ENCODE measurements around the gene C19orf73.

The C19orf73 gene

DNA sequence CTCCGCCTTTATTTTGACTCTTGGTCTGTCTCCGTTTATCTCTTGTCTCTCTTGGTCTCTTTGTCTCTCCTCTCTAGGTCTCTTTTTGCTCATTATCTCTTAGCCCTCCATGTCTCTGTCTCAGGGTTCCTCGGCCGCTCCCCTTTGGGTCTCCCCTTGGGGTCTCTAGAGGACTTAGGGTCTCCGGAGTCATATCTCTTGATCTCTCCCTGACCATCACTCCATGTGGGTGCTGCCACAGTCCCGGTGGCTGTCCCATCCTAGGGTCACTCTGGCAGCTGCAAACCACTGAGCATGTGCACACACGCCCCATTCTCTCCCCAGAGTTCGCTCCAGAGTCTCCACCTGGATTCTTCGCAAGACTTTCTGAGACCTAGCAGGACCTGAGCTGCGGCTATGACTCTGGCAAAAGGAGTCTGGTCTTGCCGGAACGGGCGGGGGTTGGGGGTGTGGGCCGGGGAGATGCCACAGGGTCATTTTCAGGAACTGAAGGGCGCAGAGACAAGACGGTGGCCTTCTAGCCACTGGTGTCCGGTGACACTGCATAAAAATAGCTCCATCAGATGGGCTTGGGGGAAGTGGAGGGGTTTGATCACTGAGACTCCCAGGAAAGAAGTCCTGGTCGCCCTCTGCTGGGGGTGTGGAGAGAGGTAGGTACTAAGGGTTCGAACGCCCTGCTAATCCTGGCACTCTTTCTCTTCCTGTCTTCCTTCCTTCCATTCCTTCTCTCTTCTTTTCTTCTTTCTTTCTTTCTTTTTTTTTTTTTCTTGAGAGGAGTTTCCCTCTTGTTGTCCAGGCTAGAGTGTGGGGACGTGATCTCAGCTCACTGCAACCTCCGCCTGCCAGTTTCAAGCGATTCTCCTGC, 45.2 kb downstream of the C19orf73 start:
- TF ChIP-seq EZH2phosphoT487 (IDR thresholded peaks at IDR 0.05; ENCODE audit: borderline replicate concordance): no peak
- TF ChIP-seq, protein P1, sequence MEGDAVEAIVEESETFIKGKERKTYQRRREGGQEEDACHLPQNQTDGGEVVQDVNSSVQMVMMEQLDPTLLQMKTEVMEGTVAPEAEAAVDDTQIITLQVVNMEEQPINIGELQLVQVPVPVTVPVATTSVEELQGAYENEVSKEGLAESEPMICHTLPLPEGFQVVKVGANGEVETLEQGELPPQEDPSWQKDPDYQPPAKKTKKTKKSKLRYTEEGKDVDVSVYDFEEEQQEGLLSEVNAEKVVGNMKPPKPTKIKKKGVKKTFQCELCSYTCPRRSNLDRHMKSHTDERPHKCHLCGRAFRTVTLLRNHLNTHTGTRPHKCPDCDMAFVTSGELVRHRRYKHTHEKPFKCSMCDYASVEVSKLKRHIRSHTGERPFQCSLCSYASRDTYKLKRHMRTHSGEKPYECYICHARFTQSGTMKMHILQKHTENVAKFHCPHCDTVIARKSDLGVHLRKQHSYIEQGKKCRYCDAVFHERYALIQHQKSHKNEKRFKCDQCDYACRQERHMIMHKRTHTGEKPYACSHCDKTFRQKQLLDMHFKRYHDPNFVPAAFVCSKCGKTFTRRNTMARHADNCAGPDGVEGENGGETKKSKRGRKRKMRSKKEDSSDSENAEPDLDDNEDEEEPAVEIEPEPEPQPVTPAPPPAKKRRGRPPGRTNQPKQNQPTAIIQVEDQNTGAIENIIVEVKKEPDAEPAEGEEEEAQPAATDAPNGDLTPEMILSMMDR (conservative IDR thresholded peaks at IDR 0.05; ENCODE audit: low read length): peak; percentile 46
- H3K9ac ChIP-seq (ENCODE audit: low read depth, low read length, poor library complexity, severe bottlenecking): no peak overlapping the region
- H2AFZ ChIP-seq (ENCODE audit: low read length): no peak overlapping the region
- H3F3A ChIP-seq (ENCODE audit: low read depth): no peaks in the 10 kb centered on the region
- no peaks in the 10 kb centered on the region for H3K4me1 ChIP-seq (ENCODE audit: insufficient read depth, low read length, poor library complexity, severe bottlenecking)
- H3K9me3 ChIP-seq (ENCODE audit: insufficient read depth, low read depth, low read length): no peaks in the 10 kb centered on the region
- H3K4me3 ChIP-seq (ENCODE audit: low read length, poor library complexity, severe bottlenecking): no peak overlapping the region
- no peaks in the 10 kb centered on the region for H3K9me2 ChIP-seq (replicated peaks; ENCODE audit: low read depth, low read length)
- H3K36me3 ChIP-seq (ENCODE audit: insufficient read depth, low read length): no peaks in the 10 kb centered on the region
- H3K79me2 ChIP-seq (ENCODE audit: insufficient read depth, low read length): no peaks in the 10 kb centered on the region
- H4K20me1 ChIP-seq (ENCODE audit: insufficient read depth, low read length, poor library complexity, severe bottlenecking): no peaks in the 10 kb centered on the region
- no peak overlapping the region for H3K4me2 ChIP-seq (ENCODE audit: low read depth, low read length, poor library complexity, severe bottlenecking)
- no peaks in the 10 kb centered on the region for H3K27me3 ChIP-seq (ENCODE audit: insufficient read depth, low read length, poor library complexity, severe bottlenecking)

DNA sequence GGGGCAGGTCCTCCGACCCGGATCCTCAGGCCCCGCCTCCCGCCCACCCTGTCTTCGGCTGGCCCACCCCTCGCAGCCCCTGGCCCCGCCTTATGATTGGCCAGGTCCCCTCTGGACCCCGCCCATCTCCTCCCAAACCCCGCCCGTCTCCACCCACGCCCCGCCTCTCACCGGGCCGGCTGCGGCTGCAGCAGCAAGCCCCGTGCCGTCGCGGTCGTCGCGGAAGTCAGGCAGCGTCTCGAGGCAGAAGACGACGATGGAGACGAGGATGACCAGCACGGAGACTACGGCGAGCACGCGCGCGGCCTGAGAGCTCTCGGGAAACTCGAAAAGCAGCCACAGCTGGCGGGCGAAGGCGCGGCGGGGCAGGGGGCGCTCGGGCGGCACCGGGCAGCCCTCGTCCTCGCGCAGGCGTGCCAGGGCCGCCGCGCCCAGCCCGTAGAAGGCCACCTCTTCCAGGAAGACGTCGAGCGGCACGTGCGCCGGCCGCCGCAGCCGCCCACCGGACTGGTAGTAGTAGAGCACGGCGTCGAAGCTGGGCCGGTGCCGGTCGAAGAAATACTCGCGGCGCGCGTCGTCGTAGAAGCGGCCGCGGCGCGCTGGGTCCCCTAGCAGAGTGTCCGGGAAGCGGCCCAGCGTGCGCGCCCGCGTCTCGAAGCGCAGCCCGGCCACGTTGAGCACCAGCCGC, 46.9 kb downstream of the C19orf73 start:
- Histone ChIP-seq H4K20me1 (ENCODE audit: insufficient read depth, low read length, poor library complexity, severe bottlenecking) (no peaks in the 10 kb centered on the region), H3K27me3 (ENCODE audit: insufficient read depth, low read length, poor library complexity, severe bottlenecking) (no peaks in the 10 kb centered on the region), H3F3A (ENCODE audit: low read depth) (no peaks in the 10 kb centered on the region), H3K4me2 (ENCODE audit: low read depth, low read length, poor library complexity, severe bottlenecking) (no peak overlapping the region), H3K4me1 (ENCODE audit: insufficient read depth, low read length, poor library complexity, severe bottlenecking) (no peaks in the 10 kb centered on the region), H3K79me2 (ENCODE audit: insufficient read depth, low read length) (no peaks in the 10 kb centered on the region), H3K4me3 (ENCODE audit: low read length, poor library complexity, severe bottlenecking) (no peak overlapping the region), H3K9me2 (replicated peaks; ENCODE audit: low read depth, low read length) (no peaks in the 10 kb centered on the region), H3K9ac (ENCODE audit: low read depth, low read length, poor library complexity, severe bottlenecking) (no peak overlapping the region), H3K36me3 (ENCODE audit: insufficient read depth, low read length) (no peaks in the 10 kb centered on the region), H3K9me3 (ENCODE audit: insufficient read depth, low read depth, low read length) (no peaks in the 10 kb centered on the region), H2AFZ (ENCODE audit: low read length) (no peak overlapping the region)
- TF ChIP-seq, protein P1 (conservative IDR thresholded peaks at IDR 0.05; ENCODE audit: low read length): no peak
- TF ChIP-seq EZH2phosphoT487 (IDR thresholded peaks at IDR 0.05; ENCODE audit: borderline replicate concordance): no peak

DNA sequence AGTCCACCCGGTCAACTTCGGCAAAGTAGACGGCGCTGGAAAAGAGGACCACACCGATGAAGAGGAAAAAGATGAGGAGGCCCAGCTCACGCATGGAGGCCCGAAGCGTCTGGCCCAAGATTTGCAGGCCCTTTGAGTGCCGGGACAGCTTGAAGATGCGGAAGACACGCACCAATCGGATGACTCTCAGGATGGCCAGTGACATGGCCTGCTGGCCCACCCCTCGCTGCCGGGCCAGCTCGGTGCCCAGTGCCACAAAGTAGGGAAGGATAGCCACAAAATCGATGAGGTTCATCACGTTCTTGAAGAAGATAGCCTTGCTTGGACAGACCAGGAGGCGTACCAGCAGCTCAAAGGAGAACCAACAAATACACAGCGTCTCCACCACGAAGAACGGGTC, 48.5 kb downstream of the C19orf73 start:
- Histone ChIP-seq H3K4me3 (ENCODE audit: low read length, poor library complexity, severe bottlenecking) (no peak overlapping the region), H3K9me3 (ENCODE audit: insufficient read depth, low read depth, low read length) (no peaks in the 10 kb centered on the region), H3K9me2 (replicated peaks; ENCODE audit: low read depth, low read length) (no peaks in the 10 kb centered on the region), H3K36me3 (ENCODE audit: insufficient read depth, low read length) (no peaks in the 10 kb centered on the region), H3K4me1 (ENCODE audit: insufficient read depth, low read length, poor library complexity, severe bottlenecking) (no peaks in the 10 kb centered on the region), H3K27me3 (ENCODE audit: insufficient read depth, low read length, poor library complexity, severe bottlenecking) (no peaks in the 10 kb centered on the region), H3K4me2 (ENCODE audit: low read depth, low read length, poor library complexity, severe bottlenecking) (no peak overlapping the region), H4K20me1 (ENCODE audit: insufficient read depth, low read length, poor library complexity, severe bottlenecking) (no peaks in the 10 kb centered on the region), H2AFZ (ENCODE audit: low read length) (no peak overlapping the region), H3K9ac (ENCODE audit: low read depth, low read length, poor library complexity, severe bottlenecking) (no peak overlapping the region), H3K79me2 (ENCODE audit: insufficient read depth, low read length) (no peaks in the 10 kb centered on the region), H3F3A (ENCODE audit: low read depth) (no peaks in the 10 kb centered on the region)
- no peak for TF ChIP-seq EZH2phosphoT487 (IDR thresholded peaks at IDR 0.05; ENCODE audit: borderline replicate concordance)
- TF ChIP-seq, protein P1 (conservative IDR thresholded peaks at IDR 0.05; ENCODE audit: low read length): no peak

Measured in Loucy (cell line).